WERI-Rb-1 (cell line): Measurements from ENCODE around the gene ATP1A4.

Source experiments
- DNase-seq: peaks from one replicate; pipeline ENCODE4 v3.0.0-alpha.2; 2020
- H3K27ac ChIP-seq: fragments of 250-450 bp; sonication (Bioruptor Pico); 2 replicates; pipeline ENCODE4 v1.5.1; 2020; ENCODE audit warnings: mild to moderate bottlenecking, moderate library complexity
- H3K27me3 ChIP-seq: fragments of 250-450 bp; sonication (Bioruptor Pico); 2 replicates; pipeline ENCODE4 v1.5.1; 2021; ENCODE audit warnings: mild to moderate bottlenecking, low read depth, moderate library complexity; ENCODE audit not compliant: insufficient read depth, severe bottlenecking
- H3K36me3 ChIP-seq: fragments of 250-450 bp; sonication (Bioruptor Pico); 2 replicates; pipeline ENCODE4 v1.5.1; 2020; ENCODE audit warnings: mild to moderate bottlenecking, moderate library complexity
- H3K4me3 ChIP-seq: 2 replicates; pipeline ENCODE4 v1.5.1; 2011; ENCODE audit warnings: low read depth, mild to moderate bottlenecking, control low read depth, low read length
- H3K9me3 ChIP-seq: fragments of 250-450 bp; sonication (Bioruptor Pico); 2 replicates; pipeline ENCODE4 v1.5.1; 2021; ENCODE audit warnings: mild to moderate bottlenecking, moderate library complexity; ENCODE audit not compliant: severe bottlenecking
- TF ChIP-seq, protein P1 (sequence below): IDR thresholded peaks from 2 replicates; pipeline ENCODE4 v1.5.1; 2011; ENCODE audit warnings: low read depth, mild to moderate bottlenecking, control low read depth, inconsistent platforms, low read length

Gene ATP1A4

DNA sequence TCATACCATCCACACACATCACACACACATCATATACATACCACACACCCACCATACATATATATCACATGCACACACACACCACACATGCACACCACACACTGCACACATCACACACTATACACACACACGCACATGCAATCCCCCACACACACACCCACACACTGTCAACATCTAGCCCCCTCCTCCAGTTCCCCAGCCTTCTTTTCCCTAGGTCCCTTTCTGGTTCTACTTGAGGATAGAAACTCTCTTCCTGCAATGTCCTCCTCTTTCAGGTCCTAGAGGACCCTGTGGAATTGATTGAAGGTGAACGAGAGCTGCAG is 43.3 kb downstream of the ATP1A4 start:
- Histone ChIP-seq H3K9me3 (no peaks in the 10 kb centered on the region), H3K27me3 (no peaks in the 10 kb centered on the region), H3K27ac (no peak overlapping the region), H3K4me3 (no peak overlapping the region), H3K36me3 (no peaks in the 10 kb centered on the region)
- TF ChIP-seq, protein P1, sequence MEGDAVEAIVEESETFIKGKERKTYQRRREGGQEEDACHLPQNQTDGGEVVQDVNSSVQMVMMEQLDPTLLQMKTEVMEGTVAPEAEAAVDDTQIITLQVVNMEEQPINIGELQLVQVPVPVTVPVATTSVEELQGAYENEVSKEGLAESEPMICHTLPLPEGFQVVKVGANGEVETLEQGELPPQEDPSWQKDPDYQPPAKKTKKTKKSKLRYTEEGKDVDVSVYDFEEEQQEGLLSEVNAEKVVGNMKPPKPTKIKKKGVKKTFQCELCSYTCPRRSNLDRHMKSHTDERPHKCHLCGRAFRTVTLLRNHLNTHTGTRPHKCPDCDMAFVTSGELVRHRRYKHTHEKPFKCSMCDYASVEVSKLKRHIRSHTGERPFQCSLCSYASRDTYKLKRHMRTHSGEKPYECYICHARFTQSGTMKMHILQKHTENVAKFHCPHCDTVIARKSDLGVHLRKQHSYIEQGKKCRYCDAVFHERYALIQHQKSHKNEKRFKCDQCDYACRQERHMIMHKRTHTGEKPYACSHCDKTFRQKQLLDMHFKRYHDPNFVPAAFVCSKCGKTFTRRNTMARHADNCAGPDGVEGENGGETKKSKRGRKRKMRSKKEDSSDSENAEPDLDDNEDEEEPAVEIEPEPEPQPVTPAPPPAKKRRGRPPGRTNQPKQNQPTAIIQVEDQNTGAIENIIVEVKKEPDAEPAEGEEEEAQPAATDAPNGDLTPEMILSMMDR = no peak
- DNase-seq = no peak

GRCh38 chr1:160196143-160196542 is 44.7 kb downstream of the ATP1A4 start:
- no peak for DNase-seq
- H3K36me3 ChIP-seq = no peaks in the 10 kb centered on the region
- TF ChIP-seq, protein P1 = no peak
- no peak overlapping the region for H3K27ac ChIP-seq
- H3K4me3 ChIP-seq = no peak overlapping the region
- H3K27me3 ChIP-seq = no peaks in the 10 kb centered on the region
- no peaks in the 10 kb centered on the region for H3K9me3 ChIP-seq

DNA sequence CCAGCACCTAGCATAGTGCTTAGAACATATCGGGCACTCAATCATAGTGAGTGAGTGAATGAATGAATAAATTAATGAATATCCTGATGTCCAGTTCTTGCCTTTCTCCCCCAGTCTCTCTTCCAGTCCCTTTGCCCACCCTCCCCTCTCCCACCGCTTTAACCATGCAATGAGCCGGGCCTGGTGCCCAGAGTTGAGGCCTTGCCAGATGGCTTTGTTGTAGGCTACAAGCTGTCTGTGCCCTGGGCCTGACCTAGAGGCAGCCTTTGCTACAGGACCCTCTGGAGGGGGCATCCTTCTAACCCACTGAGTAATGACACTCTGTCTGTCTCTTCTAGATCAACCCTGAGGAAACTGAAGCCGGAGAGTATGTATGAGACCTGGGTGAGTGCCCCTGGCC is 45.8 kb downstream of the ATP1A4 start:
- H3K4me3 ChIP-seq = no peak overlapping the region
- no peaks in the 10 kb centered on the region for H3K9me3 ChIP-seq
- TF ChIP-seq, protein P1 = no peak
- DNase-seq = no peak
- no peaks in the 10 kb centered on the region for H3K27me3 ChIP-seq
- no peak overlapping the region; the same call in 1 of the 2 replicates for H3K27ac ChIP-seq
- no peaks in the 10 kb centered on the region for H3K36me3 ChIP-seq

DNA sequence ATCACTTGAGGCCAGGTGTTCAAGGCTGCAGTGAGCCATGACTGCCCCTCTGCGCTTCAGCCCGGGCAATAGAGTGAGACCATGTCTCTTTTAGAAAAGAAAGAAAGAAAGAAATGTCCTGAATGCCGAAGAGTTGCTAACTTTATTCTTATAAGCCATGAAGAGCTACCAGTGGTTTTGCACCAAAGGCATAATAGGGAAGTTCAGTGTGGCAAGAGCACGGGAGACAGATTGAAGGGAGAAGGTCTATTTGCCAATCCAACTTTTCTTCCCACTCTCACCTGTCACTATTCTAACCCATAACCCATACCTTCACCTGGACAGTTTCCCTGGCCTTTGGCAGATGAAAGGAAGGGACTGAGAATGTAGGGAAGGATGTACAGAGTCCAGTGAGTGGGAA is 49.4 kb downstream of the ATP1A4 start:
- Histone ChIP-seq H3K9me3 (no peaks in the 10 kb centered on the region), H3K27me3 (no peaks in the 10 kb centered on the region), H3K27ac (no peak overlapping the region), H3K36me3 (peaks cover 4% of the 10 kb centered on the region), H3K4me3 (no peak overlapping the region)
- TF ChIP-seq, protein P1 = no peak
- no peak for DNase-seq

DNA sequence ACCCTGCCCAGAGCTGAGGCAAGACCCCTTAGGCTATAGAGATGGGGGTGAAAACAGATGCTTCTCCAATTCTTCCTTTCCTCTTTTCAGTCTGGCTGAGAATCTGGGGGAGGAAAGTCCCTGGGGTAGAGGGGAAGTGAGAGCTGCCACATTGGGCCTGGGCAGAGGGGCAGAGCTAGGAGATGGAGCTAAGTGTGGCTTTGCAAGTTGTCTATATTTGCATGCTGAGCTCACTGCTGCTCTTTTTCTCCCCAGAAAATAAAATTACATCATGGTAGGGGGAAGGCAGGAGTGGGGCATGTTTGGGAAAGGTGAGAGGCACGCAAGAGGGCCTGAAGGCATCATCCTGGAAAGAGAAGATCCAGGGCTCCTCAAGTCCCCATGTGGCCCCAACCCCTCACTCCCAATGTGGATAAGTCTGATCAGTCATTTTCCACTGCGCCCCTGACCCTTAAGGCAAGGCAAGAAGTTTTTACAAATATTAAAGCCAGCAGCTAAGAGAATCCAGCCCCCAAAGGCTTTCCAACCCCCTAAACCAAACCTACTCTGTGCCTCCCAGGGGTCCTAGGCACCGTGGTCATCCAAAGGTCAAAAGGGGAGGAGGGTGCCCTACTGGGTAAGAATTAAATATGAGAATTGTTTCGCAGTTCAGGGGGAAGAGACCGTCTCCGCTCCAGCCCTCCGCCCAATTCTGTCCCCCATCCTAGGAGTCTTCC is 53.3 kb downstream of the ATP1A4 start:
- peaks cover 34% of the 10 kb centered on the region for H3K36me3 ChIP-seq
- peak overlapping the region; percentile 43 for H3K27ac ChIP-seq
- DNase-seq = no peak
- TF ChIP-seq, protein P1 = no peak
- no peak overlapping the region for H3K4me3 ChIP-seq
- no peaks in the 10 kb centered on the region for H3K9me3 ChIP-seq
- no peaks in the 10 kb centered on the region for H3K27me3 ChIP-seq
